Neuronal stem cell (in vitro differentiated cells): ENCODE data around the gene ARHGEF5. TPM values are rescaled to one million over a fixed set of nuclear protein-coding genes. Genes with fewer than 3 reads are reported as not detected.
"Not testable (repeated sequence)": the region's sequence is repeated elsewhere in the genome, so short reads cannot be mapped to it uniquely, and the experiment has no call there.

Source experiments
- DNase-seq: peaks from one replicate; pipeline ENCODE4 v3.0.0-alpha.2; 2013; ENCODE audit warnings: low spot score
- H2AFZ ChIP-seq: one replicate; pipeline ENCODE4 v1.6.1; 2013; ENCODE audit warnings: mild to moderate bottlenecking, low read length, inconsistent platforms
- H2AK5ac ChIP-seq: 2 replicates; pipeline ENCODE4 v1.6.1; 2013; ENCODE audit warnings: low read depth, mild to moderate bottlenecking, inconsistent platforms, low read length, moderate library complexity, mixed read lengths
- H2BK120ac ChIP-seq: 2 replicates; pipeline ENCODE4 v1.6.1; 2013; ENCODE audit warnings: low read depth, mild to moderate bottlenecking, inconsistent platforms, low read length, moderate library complexity, mixed read lengths
- H2BK12ac ChIP-seq: one replicate; pipeline ENCODE4 v1.6.1; 2013; ENCODE audit warnings: low read length, inconsistent platforms
- H2BK15ac ChIP-seq: 2 replicates; pipeline ENCODE4 v1.6.1; 2013; ENCODE audit warnings: mild to moderate bottlenecking, low read length, inconsistent platforms, mixed read lengths
- H2BK5ac ChIP-seq: one replicate; pipeline ENCODE4 v1.6.1; 2013; ENCODE audit warnings: inconsistent platforms, mild to moderate bottlenecking, low read length, moderate library complexity
- H3K14ac ChIP-seq: one replicate; pipeline ENCODE4 v1.6.1; 2013; ENCODE audit warnings: low read length, inconsistent platforms
- H3K18ac ChIP-seq: 2 replicates; pipeline ENCODE4 v1.6.1; 2013; ENCODE audit warnings: low read length, inconsistent platforms
- H3K23ac ChIP-seq: 2 replicates; pipeline ENCODE4 v1.6.1; 2013; ENCODE audit warnings: low read depth, mild to moderate bottlenecking, mixed read lengths, low read length, inconsistent platforms; ENCODE audit not compliant: poor library complexity
- H3K27ac ChIP-seq: replicated peaks from 3 replicates; pipeline ENCODE4 v1.5.1; 2013; ENCODE audit warnings: low read length, inconsistent platforms
- H3K27me3 ChIP-seq, 3 experiments: 2 replicates each; pipeline ENCODE4 v1.6.1; 2013; ENCODE audit warnings: low read length in 3 of 3, mild to moderate bottlenecking in 2 of 3, inconsistent platforms in 1 of 3, low read depth in 1 of 3, mixed read lengths in 1 of 3, moderate library complexity in 1 of 3; ENCODE audit not compliant: control insufficient read depth in 3 of 3, insufficient read depth in 3 of 3
- H3K36me3 ChIP-seq, 2 donors: replicated peaks in 1 of 2; 2 replicates each; pipeline ENCODE4 v1.6.1; 2013; ENCODE audit warnings: low read length in 2 of 2; ENCODE audit not compliant: control insufficient read depth in 2 of 2, insufficient read depth in 2 of 2
- H3K4ac ChIP-seq: 2 replicates; pipeline ENCODE4 v1.6.1; 2013; ENCODE audit warnings: inconsistent platforms, mild to moderate bottlenecking, low read length, moderate library complexity
- H3K4me1 ChIP-seq, 2 donors: 1 replicate in 1 of 2; 2 replicates in 1 of 2; pipeline ENCODE4 v1.6.1; 2013; ENCODE audit warnings: low read length in 2 of 2, low read depth in 1 of 2; ENCODE audit not compliant: control insufficient read depth in 2 of 2, insufficient read depth in 1 of 2
- H3K4me2 ChIP-seq: one replicate; pipeline ENCODE4 v1.6.1; 2013; ENCODE audit warnings: mild to moderate bottlenecking, low read length, inconsistent platforms; ENCODE audit not compliant: insufficient read depth, poor library complexity, severe bottlenecking
- H3K4me3 ChIP-seq, 2 donors: 2 replicates each; pipeline ENCODE4 v1.5.1; 2013; ENCODE audit warnings: low read length in 2 of 2, mild to moderate bottlenecking in 2 of 2, inconsistent platforms in 1 of 2, moderate library complexity in 1 of 2
- H3K79me1 ChIP-seq: one replicate; pipeline ENCODE4 v1.6.1; 2013; ENCODE audit warnings: low read depth, mild to moderate bottlenecking, inconsistent platforms, low read length, moderate library complexity
- H3K9ac ChIP-seq: one replicate; pipeline ENCODE4 v1.6.1; 2013; ENCODE audit warnings: mild to moderate bottlenecking, low read depth, low read length, inconsistent platforms; ENCODE audit not compliant: poor library complexity
- H3K9me3 ChIP-seq, 2 donors: replicated peaks in 1 of 2; 2 replicates each; pipeline versions ENCODE3 to v1.6.1; 2013; ENCODE audit warnings: low read length in 2 of 2, mild to moderate bottlenecking in 2 of 2, inconsistent platforms in 1 of 2, low read depth in 1 of 2, mixed read lengths in 1 of 2, moderate library complexity in 1 of 2; ENCODE audit not compliant: control insufficient read depth in 2 of 2, insufficient read depth in 1 of 2
- H4K8ac ChIP-seq: one replicate; pipeline ENCODE4 v1.6.1; 2013; ENCODE audit warnings: low read depth, mild to moderate bottlenecking, inconsistent platforms, low read length, moderate library complexity
- H4K91ac ChIP-seq: one replicate; pipeline ENCODE4 v1.6.1; 2013; ENCODE audit warnings: low read length, low read depth, mild to moderate bottlenecking, inconsistent platforms; ENCODE audit not compliant: poor library complexity
- WGBS, 2 donors: extraction: QIAGEN DNeasy Blood & Tissue Kit; methylation state at CpG; one replicate each; pipeline ENCODE4 v1.1.7; 2013; ENCODE audit warnings: missing lambda C conversion rate in 2 of 2, mixed read lengths in 1 of 2; ENCODE audit not compliant: insufficient read length in 2 of 2, insufficient replicate concordance in 1 of 2; ENCODE audit errors: extremely low coverage in 2 of 2; 5-methylcytosine and 5-hydroxymethylcytosine counted together
- polyA plus RNA-seq, 2 experiments: library from polyadenylated mRNA; stranded (reverse); fragments of 200-250 nt; gene quantifications; one replicate each; pipeline ENCODE4 v1.2.3, GENCODE V29; 2013

Gene ARHGEF5
- 2.5 TPM for polyA plus RNA-seq (2013, experiment 1 of 2)
- 2.3 TPM for polyA plus RNA-seq (2013, experiment 2 of 2)

- not testable (repeated sequence) for H3K18ac ChIP-seq, H4K8ac ChIP-seq, H3K14ac ChIP-seq, H3K27ac ChIP-seq, H2BK12ac ChIP-seq, H2BK5ac ChIP-seq, H3K4ac ChIP-seq, H3K4me3 ChIP-seq, H3K23ac ChIP-seq, H2AK5ac ChIP-seq, H2BK120ac ChIP-seq, H3K9me3 ChIP-seq, H4K91ac ChIP-seq, DNase-seq, H3K9ac ChIP-seq, H3K79me1 ChIP-seq, H3K27me3 ChIP-seq, H2BK15ac ChIP-seq, H3K4me2 ChIP-seq, H2AFZ ChIP-seq, H3K36me3 ChIP-seq, H3K4me1 ChIP-seq
- no CpG with 5 or more reads among the region's 50 CpGs for WGBS, 2 donors
These were observed at the start of gene ARHGEF5 for GRCh38 chr7:144355176-144355822. TSS of gene ARHGEF5 (plus strand) at chr7:144355402. CDS start at chr7:144362670, 7,268 bp downstream.

GRCh38 chr7:144309702-144310101, 45.5 kb upstream of the ARHGEF5 start:
- not testable (repeated sequence) for H3K14ac ChIP-seq, H3K36me3 ChIP-seq, H4K8ac ChIP-seq, H4K91ac ChIP-seq, H3K27me3 ChIP-seq, H3K9me3 ChIP-seq, H2BK5ac ChIP-seq, DNase-seq, H3K23ac ChIP-seq, H2BK12ac ChIP-seq, H2AFZ ChIP-seq, H3K18ac ChIP-seq, H3K9ac ChIP-seq, H3K4me2 ChIP-seq, H3K79me1 ChIP-seq, H3K4ac ChIP-seq, H3K4me1 ChIP-seq, H2AK5ac ChIP-seq, H3K4me3 ChIP-seq, H2BK15ac ChIP-seq, H2BK120ac ChIP-seq, H3K27ac ChIP-seq
- WGBS, 2 donors: no CpG with 5 or more reads among the region's 2 CpGs

- H3K4me3 ChIP-seq, H3K9me3 ChIP-seq, H3K4me1 ChIP-seq, H2AFZ ChIP-seq, H2BK120ac ChIP-seq, H3K27me3 ChIP-seq, H2BK12ac ChIP-seq, H3K14ac ChIP-seq, H2BK5ac ChIP-seq, H3K4me2 ChIP-seq, DNase-seq, H3K23ac ChIP-seq, H3K18ac ChIP-seq, H3K4ac ChIP-seq, H3K27ac ChIP-seq, H4K8ac ChIP-seq, H3K36me3 ChIP-seq, H3K9ac ChIP-seq, H4K91ac ChIP-seq, H2AK5ac ChIP-seq, H2BK15ac ChIP-seq, H3K79me1 ChIP-seq: not testable (repeated sequence)
- WGBS, 2 donors: no CpG with 5 or more reads among the region's 2 CpGs
These were observed 44.0 kb upstream of the ARHGEF5 start for GRCh38 chr7:144311218-144311617.

- H4K91ac ChIP-seq, H2AFZ ChIP-seq, DNase-seq, H3K4ac ChIP-seq, H3K18ac ChIP-seq, H3K79me1 ChIP-seq, H3K4me3 ChIP-seq, H3K4me2 ChIP-seq, H3K9me3 ChIP-seq, H3K23ac ChIP-seq, H3K4me1 ChIP-seq, H3K14ac ChIP-seq, H2BK120ac ChIP-seq, H2AK5ac ChIP-seq, H3K9ac ChIP-seq, H3K36me3 ChIP-seq, H3K27me3 ChIP-seq, H4K8ac ChIP-seq, H2BK15ac ChIP-seq, H2BK12ac ChIP-seq, H3K27ac ChIP-seq, H2BK5ac ChIP-seq: not testable (repeated sequence)
- WGBS, 2 donors: no CpG with 5 or more reads among the region's 2 CpGs
These were observed 43.2 kb upstream of the ARHGEF5 start, which contains the start of gene OR2A1 for GRCh38 chr7:144311872-144312469. TSS of gene OR2A1 (plus strand) at chr7:144312419. CDS start at chr7:144318125, 5,706 bp downstream.
